Spleen (tissue), 11 donors: ENCODE data around the gene CAND2. TPM values are rescaled to one million over a fixed set of nuclear protein-coding genes. Genes with fewer than 3 reads are reported as not detected.
"Not testable (repeated sequence)": the region's sequence is repeated elsewhere in the genome, so short reads cannot be mapped to it uniquely, and the experiment has no call there.

Experiments
- DNase-seq: peaks from one replicate; pipeline ENCODE4 v3.0.0-alpha.2; 2020
- H3K27ac ChIP-seq, 8 donors: fragments of 200-600 bp; sonication (generic) in 7 of 8; 1 replicate in 4 of 8; 2 replicates in 4 of 8; pipeline versions ENCODE4 v1.5.0 to v1.8.0; 2016 to 2021; ENCODE audit warnings: inconsistent platforms in 4 of 8, mild to moderate bottlenecking in 4 of 8, moderate library complexity in 1 of 8
- H3K27me3 ChIP-seq, 7 donors: fragments of 200-600 bp; sonication (generic) in 6 of 7; replicated peaks in 1 of 7; 1 replicate in 4 of 7; 2 replicates in 3 of 7; pipeline versions ENCODE4 v1.5.0 to v1.8.0; 2016 to 2021; ENCODE audit warnings: inconsistent platforms in 3 of 7, mild to moderate bottlenecking in 1 of 7
- H3K36me3 ChIP-seq, 6 donors: fragments of 200-600 bp; sonication (generic) in 5 of 6; 1 replicate in 4 of 6; 2 replicates in 2 of 6; pipeline versions ENCODE4 v1.5.0 to v1.8.0; 2016 to 2021; ENCODE audit warnings: inconsistent platforms in 2 of 6
- H3K4me1 ChIP-seq, 6 donors: fragments of 200-600 bp; sonication (generic) in 5 of 6; 1 replicate in 3 of 6; 2 replicates in 3 of 6; pipeline versions ENCODE4 v1.5.0 to v1.8.0; 2016 to 2021; ENCODE audit warnings: inconsistent platforms in 3 of 6
- H3K4me3 ChIP-seq, 8 donors: fragments of 200-600 bp; sonication (generic) in 7 of 8; 1 replicate in 4 of 8; 2 replicates in 4 of 8; pipeline versions ENCODE4 v1.5.0 to v1.8.0; 2016 to 2021; ENCODE audit warnings: inconsistent platforms in 4 of 8, mild to moderate bottlenecking in 4 of 8, moderate library complexity in 2 of 8
- H3K9me3 ChIP-seq, 8 donors: fragments of 200-600 bp; sonication (generic) in 7 of 8; 1 replicate in 4 of 8; 2 replicates in 4 of 8; pipeline versions ENCODE4 v1.5.0 to v1.8.0; 2016 to 2021; ENCODE audit warnings: inconsistent platforms in 4 of 8
- POLR2A ChIP-seq, 3 donors: fragments of 450-650 bp; IDR thresholded peaks; one replicate each; pipeline ENCODE4 v1.5.1; 2017; ENCODE audit warnings: antibody characterized with exemption in 3 of 3, mild to moderate bottlenecking in 1 of 3
- POLR2AphosphoS5 ChIP-seq, 3 donors: sonication (generic); formaldehyde crosslinking; IDR thresholded peaks; one replicate each; pipeline ENCODE4 v1.5.1; 2017; ENCODE audit warnings: antibody characterized with exemption in 3 of 3
- WGBS, 5 donors: extraction: QIAGEN DNeasy Blood & Tissue Kit in 3 of 5; methylation state at CpG; one replicate each; pipeline versions ENCODE4 v1.1.5 to v1.1.7; 2013 to 2018; 5-methylcytosine and 5-hydroxymethylcytosine counted together
- intact Hi-C: fragments of 100-400 bp; cut with DNase I; formaldehyde crosslinking; loops from one replicate; pipeline ENCODE4 v1.15.0; 2023; ENCODE audit warnings: low total_unique reads
- polyA plus RNA-seq, 3 donors: library from polyadenylated mRNA; stranded (reverse); fragments of 200-250 nt; gene quantifications; one replicate each; pipeline ENCODE4 v1.2.1, GENCODE V29; 2013
- total RNA-seq, 7 donors: library from RNA; depleted of rRNA in 3 of 7; stranded (reverse); fragments of >200 nt in 3 of 7; fragmentation: NEBNext Ultra II Directional in 4 of 7; extraction: Animal tissue kit (Norgen Biotek cat#: 25700) in 4 of 7; gene quantifications; one replicate each; pipeline versions ENCODE4 v1.1.0 to v1.2.1, GENCODE V29; 2016 to 2021
- TF ChIP-seq, protein P1 (sequence below), 11 experiments: fragments of 200-600 bp in 7 of 11; fragments of 450-650 bp in 4 of 11; sonication (generic) in 4 of 11; IDR thresholded peaks in 8 of 11; conservative IDR thresholded peaks in 3 of 11; 1 replicate in 7 of 11; 2 replicates in 4 of 11; pipeline versions ENCODE4 v1.4.0 to v1.8.0; 2016 to 2021; ENCODE audit warnings: antibody characterized with exemption in 11 of 11, inconsistent platforms in 4 of 11, mild to moderate bottlenecking in 1 of 11
- donor health status: healthy with polysubstance abuse.
- donor health status: DM: no; HTN: no; CAD: no; lungs with moderate emphysema.
- donor health status: DM: no; HTN: no; CAD: no.
- donor health status: Bipolar disorder and iron deficiency.
- donor health status: healthy.
- donor health status: DM: no; HTN: no; CAD: no.
- donor health status: DM: yes; HTN: yes; CAD: no.

CAND2 gene
- total and polyA plus RNA-seq, 10 donors, result 0.78 to 12.2 (median 7.5) TPM

DNA sequence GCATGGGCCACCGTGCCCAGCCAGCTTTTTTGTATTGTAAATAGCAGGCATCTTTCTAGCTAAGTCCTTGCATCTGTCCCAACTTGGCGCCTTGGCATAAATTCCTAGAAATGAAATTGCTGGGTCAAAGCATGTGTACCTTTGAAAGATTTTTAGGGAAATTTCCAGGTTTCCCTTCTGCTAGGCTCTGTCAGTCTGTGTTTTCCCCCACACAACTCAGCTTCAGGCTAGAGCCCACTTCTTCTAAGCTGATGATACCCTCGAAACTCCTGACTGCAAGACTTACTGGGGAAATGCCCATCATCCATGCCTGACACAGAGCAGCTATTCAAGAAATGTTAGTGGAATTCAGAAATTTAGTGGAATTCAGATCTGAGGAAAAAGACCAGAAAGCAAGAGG is 55.7 kb downstream of the CAND2 start:
- no peaks in the 10 kb centered on the region for H3K4me1 ChIP-seq
- H3K27ac ChIP-seq, result no peak overlapping the region
- TF ChIP-seq, protein P1, sequence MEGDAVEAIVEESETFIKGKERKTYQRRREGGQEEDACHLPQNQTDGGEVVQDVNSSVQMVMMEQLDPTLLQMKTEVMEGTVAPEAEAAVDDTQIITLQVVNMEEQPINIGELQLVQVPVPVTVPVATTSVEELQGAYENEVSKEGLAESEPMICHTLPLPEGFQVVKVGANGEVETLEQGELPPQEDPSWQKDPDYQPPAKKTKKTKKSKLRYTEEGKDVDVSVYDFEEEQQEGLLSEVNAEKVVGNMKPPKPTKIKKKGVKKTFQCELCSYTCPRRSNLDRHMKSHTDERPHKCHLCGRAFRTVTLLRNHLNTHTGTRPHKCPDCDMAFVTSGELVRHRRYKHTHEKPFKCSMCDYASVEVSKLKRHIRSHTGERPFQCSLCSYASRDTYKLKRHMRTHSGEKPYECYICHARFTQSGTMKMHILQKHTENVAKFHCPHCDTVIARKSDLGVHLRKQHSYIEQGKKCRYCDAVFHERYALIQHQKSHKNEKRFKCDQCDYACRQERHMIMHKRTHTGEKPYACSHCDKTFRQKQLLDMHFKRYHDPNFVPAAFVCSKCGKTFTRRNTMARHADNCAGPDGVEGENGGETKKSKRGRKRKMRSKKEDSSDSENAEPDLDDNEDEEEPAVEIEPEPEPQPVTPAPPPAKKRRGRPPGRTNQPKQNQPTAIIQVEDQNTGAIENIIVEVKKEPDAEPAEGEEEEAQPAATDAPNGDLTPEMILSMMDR (IDR thresholded peaks at IDR 0.05 in 8 of 11, conservative IDR thresholded peaks at IDR 0.05 in 3 of 11), result no peak
- TF ChIP-seq POLR2AphosphoS5 (IDR thresholded peaks at IDR 0.05) (no peak), POLR2A (IDR thresholded peaks at IDR 0.05) (no peak)
- H3K4me3 ChIP-seq, result no peak overlapping the region
- intact Hi-C loops, result no loop called here
- H3K9me3 ChIP-seq, result no peaks in the 10 kb centered on the region
- H3K36me3 ChIP-seq, result no peaks in the 10 kb centered on the region
- WGBS, 5 donors, result 82 to 93% (median 87%) methylated on average over 3 of the region's 3 CpGs
- peaks cover 0 to 27% (median 0%) of the 10 kb centered on the region in 7 donors for H3K27me3 ChIP-seq
- DNase-seq, result no peak

DNA sequence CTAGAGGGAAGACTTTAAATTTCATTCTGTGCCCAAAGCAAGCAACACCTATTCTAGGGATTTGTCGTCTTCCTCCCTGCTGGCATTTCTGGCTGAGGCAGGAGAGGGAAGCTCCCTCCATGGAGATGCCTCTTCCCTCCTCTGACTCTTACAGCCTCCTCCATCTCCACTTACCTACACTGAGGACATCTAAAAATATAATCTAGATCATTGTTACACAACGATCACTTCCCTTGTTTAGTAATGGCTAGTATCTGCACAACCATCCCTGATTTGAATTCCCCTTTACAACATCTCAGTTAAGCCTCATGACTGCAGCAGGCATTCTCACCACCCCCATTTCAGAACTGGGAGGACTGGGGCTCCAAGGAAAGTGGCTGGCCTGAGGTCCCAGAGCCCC is 57.4 kb downstream of the CAND2 start:
- H3K4me3 ChIP-seq, H3K4me1 ChIP-seq, DNase-seq, intact Hi-C loops, H3K9me3 ChIP-seq, H3K36me3 ChIP-seq, H3K27ac ChIP-seq: not testable (repeated sequence)
- WGBS, 5 donors, result 56 to 75% (median 60%) methylated on average over 2 of the region's 2 CpGs
- H3K27me3 ChIP-seq, result peaks cover 0 to 27% (median 0%) of the 10 kb centered on the region in 7 donors

DNA sequence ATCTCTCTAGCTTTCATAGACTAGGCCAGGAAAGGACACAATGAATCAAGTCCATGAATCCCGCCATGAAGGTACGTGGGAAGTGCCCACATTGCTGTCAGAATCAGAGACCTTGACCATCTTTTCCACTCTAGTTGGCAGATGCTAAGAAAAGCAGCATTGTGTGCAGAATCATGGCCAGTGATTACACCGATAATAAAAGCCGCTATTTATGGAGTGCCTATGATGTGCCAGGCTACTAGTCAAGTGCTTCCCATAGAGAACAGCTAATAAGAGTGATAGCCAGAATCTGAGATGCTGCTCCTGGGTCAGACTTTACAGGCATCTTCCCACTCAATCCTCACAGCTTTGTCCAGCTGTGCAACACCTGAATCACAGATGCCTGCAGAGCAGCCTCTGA is 58.1 kb downstream of the CAND2 start:
- Histone ChIP-seq H3K4me1 (no peaks in the 10 kb centered on the region), H3K36me3 (no peaks in the 10 kb centered on the region), H3K27me3 (peaks cover 0 to 27% (median 0%) of the 10 kb centered on the region in 7 donors), H3K27ac (no peak overlapping the region), H3K4me3 (no peak overlapping the region), H3K9me3 (no peaks in the 10 kb centered on the region)
- intact Hi-C loops, result no loop called here
- TF ChIP-seq POLR2A (IDR thresholded peaks at IDR 0.05) (no peak), POLR2AphosphoS5 (IDR thresholded peaks at IDR 0.05) (no peak)
- TF ChIP-seq, protein P1 (IDR thresholded peaks at IDR 0.05 in 8 of 11, conservative IDR thresholded peaks at IDR 0.05 in 3 of 11), result no peak
- 60 to 79% (median 73%) methylated on average over 4 of the region's 4 CpGs for WGBS, 5 donors
- DNase-seq, result no peak

DNA sequence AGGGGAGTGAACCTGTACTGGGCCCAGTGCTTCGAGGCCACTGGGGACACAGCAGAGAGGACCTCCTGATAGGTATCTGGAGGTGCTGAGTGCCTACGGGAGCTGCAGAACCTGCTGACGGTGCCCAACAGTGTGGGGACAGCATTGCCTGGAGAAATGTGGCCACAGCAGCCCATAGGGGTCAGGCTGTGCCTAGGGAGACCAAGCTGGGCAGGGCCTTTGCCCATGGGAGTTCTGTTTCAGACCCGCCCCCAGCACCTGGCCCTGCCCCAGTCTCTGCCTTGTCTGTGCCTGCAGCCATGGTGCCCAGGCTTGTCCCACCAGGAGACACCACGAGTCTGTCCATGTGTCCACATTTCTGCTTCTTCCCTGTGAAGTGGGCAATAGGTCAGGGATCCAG is 60.1 kb downstream of the CAND2 start:
- H3K27ac ChIP-seq, result no peak overlapping the region
- H3K4me3 ChIP-seq, result no peak overlapping the region
- 75 to 91% (median 85%) methylated on average over 3 to 5 of the region's 5 CpGs for WGBS, 5 donors
- H3K4me1 ChIP-seq, result no peaks in the 10 kb centered on the region
- peaks cover 0 to 27% (median 0%) of the 10 kb centered on the region in 7 donors for H3K27me3 ChIP-seq
- intact Hi-C loops, result no loop called here
- H3K9me3 ChIP-seq, result no peaks in the 10 kb centered on the region
- TF ChIP-seq, protein P1 (IDR thresholded peaks at IDR 0.05 in 8 of 11, conservative IDR thresholded peaks at IDR 0.05 in 3 of 11), result no peak
- TF ChIP-seq POLR2A (IDR thresholded peaks at IDR 0.05) (no peak), POLR2AphosphoS5 (IDR thresholded peaks at IDR 0.05) (no peak)
- no peaks in the 10 kb centered on the region for H3K36me3 ChIP-seq
- DNase-seq, result no peak

DNA sequence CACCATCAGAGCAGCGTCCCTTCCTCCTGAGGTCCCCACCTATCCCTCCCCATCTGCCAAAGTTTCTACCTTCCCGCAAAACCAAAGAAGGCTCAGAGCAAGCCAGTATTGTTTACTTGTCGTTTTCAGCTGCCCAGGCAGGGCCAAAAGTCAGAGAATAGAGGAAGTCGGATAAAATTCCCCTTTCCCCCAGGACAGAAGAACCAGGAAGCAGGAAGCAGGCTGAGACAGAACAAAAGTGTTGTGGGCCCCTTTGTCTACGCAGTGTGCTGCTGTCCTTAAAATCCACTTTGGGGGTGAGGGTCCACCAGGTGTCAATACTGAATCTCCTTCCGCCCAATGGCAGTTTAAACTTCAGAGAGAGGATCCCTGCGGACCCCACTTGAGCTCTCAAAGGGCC is 63.4 kb downstream of the CAND2 start:
- Histone ChIP-seq H3K36me3 (no peaks in the 10 kb centered on the region), H3K27ac (no peak overlapping the region), H3K27me3 (peaks cover 0 to 15% (median 0%) of the 10 kb centered on the region in 7 donors), H3K4me1 (no peaks in the 10 kb centered on the region), H3K9me3 (peaks cover 0 to 5% (median 0%) of the 10 kb centered on the region in 8 donors), H3K4me3 (no peak overlapping the region)
- 55 to 71% (median 67%) methylated on average over 7 of the region's 7 CpGs for WGBS, 5 donors
- no peak for DNase-seq
- TF ChIP-seq POLR2AphosphoS5 (IDR thresholded peaks at IDR 0.05) (no peak), POLR2A (IDR thresholded peaks at IDR 0.05) (no peak)
- TF ChIP-seq, protein P1 (IDR thresholded peaks at IDR 0.05 in 8 of 11, conservative IDR thresholded peaks at IDR 0.05 in 3 of 11), result no peak
- intact Hi-C loops, result no loop called here
